ENCODE results near the gene PARL. TPM values are rescaled to one million over a fixed set of nuclear protein-coding genes. Genes with fewer than 3 reads are reported as not detected.

Gene PARL
- total RNA-seq, 3 donors from 2014 or later: 67.0 to 71.8 (median 68.9) TPM

DNA sequence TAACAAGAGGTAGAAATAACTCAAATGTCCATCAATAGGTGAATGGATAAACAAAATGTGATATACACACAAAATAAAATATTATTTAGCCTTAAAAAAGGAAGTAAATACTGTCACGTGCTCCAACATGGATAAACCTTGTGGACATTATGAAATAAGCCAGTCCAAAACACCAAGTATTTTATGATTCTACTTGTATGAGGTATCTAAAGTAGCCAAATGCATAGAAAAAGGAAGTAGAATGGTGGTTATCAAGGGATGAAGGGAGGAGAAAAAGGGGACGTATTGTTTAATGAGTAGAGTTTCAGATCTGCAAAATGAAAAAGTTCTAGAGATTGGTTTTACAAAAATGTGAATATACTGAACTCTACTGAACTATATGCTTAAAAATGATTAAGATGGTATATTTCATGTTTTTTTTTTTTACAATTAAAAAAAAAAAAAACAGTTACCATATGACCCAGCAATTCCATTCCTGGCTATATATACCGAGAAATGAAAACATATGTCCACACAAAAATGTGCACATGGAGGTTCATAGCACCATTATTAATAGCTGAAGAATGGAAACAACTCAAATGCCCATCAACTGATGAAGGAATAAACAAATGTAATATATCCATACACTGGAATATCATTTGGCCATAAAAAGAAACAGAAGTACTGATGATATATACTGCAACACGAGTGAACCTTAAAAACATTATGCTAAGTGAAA is 30.2 kb downstream of the PARL start:
- no peaks in the 10 kb centered on the region for H3K9me3 ChIP-seq
- H3K4me1 ChIP-seq (ENCODE audit: low read depth): no peaks in the 10 kb centered on the region
- intact Hi-C loops (cut with DNase I, micrococcal nuclease): no loop called here
- TF ChIP-seq CTCF (IDR thresholded peaks at IDR 0.05): no peak
- no peaks in the 10 kb centered on the region for H3K36me3 ChIP-seq (ENCODE audit: low read depth)
- DNase-seq (no peak), ATAC-seq (no peak)
- H3K4me3 ChIP-seq: no peak overlapping the region

DNA sequence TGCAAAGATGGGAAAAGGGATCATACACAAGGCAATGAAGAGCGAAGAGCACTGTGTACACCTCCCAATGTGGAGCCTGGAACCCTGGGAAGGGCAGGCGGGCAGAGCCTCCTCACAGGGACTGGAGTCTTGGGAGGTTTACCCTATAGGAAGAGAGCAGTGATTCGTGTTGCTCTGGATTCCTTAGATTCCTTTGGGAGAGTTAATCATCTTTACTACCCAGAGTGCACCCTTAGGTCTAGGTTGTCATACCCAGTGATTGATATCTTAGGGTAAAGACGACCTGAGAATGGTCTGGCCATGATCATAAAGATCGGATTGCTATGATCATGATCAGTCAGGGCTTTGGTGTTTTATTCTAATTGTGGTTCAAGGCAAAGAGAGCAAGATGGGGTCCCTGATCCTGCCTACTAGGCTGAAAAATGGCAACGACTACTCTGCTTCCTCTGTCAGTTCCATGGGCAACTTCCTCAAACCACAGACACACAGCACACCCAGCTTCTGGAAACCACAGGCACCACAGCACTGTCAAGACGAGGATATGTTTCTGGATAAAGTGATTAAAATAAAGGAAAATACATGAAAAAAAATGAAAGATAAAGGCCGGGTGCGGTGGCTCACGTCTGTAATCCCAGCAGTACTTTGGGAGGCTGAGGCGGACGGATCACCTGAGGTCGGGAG is 38.9 kb downstream of the PARL start:
- intact Hi-C loops (cut with DNase I, micrococcal nuclease): no loop called here

GRCh38 chr3:183845090-183845489 is 39.6 kb downstream of the PARL start:
- H3K4me3 ChIP-seq: no peak overlapping the region
- DNase-seq: no peak
- H3K9me3 ChIP-seq: no peaks in the 10 kb centered on the region
- intact Hi-C loops (cut with DNase I, micrococcal nuclease): no loop called here
- TF ChIP-seq CTCF (IDR thresholded peaks at IDR 0.05): no peak
- H3K36me3 ChIP-seq (ENCODE audit: low read depth): peaks cover 9% of the 10 kb centered on the region
- ATAC-seq: no peak
- H3K4me1 ChIP-seq (ENCODE audit: low read depth): no peaks in the 10 kb centered on the region

More for the DNA sequence above, 38.9 kb downstream of the PARL start:
- no peak for DNase-seq
- no peaks in the 10 kb centered on the region for H3K9me3 ChIP-seq
- TF ChIP-seq CTCF (IDR thresholded peaks at IDR 0.05): no peak
- no peak for ATAC-seq
- H3K4me1 ChIP-seq (ENCODE audit: low read depth): no peaks in the 10 kb centered on the region
- peaks cover 9% of the 10 kb centered on the region for H3K36me3 ChIP-seq (ENCODE audit: low read depth)
- no peak overlapping the region for H3K4me3 ChIP-seq

DNA sequence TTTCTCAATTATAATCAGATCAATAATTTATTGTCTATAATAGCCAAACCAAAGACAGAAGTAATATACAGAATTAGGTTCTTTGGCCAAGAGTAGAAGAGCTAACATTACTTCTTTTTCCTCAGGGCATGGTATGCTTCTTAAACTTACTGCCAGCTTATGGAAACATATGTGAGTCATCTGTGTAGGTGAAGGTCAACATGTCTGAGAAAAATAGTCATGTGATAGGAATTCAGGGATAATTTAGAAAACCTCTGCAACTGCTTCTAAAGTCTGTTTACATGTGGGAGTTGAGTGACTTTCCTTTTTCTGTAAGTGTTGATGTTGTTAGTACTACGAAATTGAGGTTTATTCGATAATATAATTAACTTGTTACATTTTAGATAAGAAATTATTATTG is 40.1 kb downstream of the PARL start:
- Histone ChIP-seq H3K4me3 (no peak overlapping the region), H3K9me3 (no peaks in the 10 kb centered on the region), H3K36me3 (ENCODE audit: low read depth) (peaks cover 9% of the 10 kb centered on the region), H3K4me1 (ENCODE audit: low read depth) (no peaks in the 10 kb centered on the region)
- DNase-seq (no peak), ATAC-seq (no peak)
- intact Hi-C loops (cut with DNase I, micrococcal nuclease): no loop called here
- TF ChIP-seq CTCF (IDR thresholded peaks at IDR 0.05): no peak

DNA sequence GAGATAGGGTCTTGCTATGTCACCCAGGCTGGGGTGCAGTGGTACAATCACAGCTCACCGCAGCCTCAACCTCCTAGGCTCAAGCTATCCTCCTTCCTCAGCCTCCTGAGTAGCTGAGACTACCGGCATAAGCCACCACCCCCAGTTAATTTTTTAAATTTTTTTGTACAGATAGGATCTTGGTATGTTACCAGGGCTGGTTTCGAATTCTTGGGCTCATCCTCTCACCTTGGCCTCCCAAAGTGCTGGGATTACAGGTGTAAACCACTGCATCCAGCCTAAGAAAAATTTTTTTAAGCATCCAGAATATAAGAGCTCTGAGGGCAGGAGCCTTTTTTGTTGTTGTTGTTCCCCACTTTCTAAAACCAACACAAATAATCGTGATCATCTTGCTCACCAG is 44.9 kb downstream of the PARL start:
- peaks cover 9% of the 10 kb centered on the region for H3K36me3 ChIP-seq (ENCODE audit: low read depth)
- intact Hi-C loops (cut with DNase I, micrococcal nuclease): no loop called here
- TF ChIP-seq CTCF (IDR thresholded peaks at IDR 0.05): no peak

More for the DNA sequence above, 44.9 kb downstream of the PARL start:
- Histone ChIP-seq H3K4me1 (ENCODE audit: low read depth) (no peaks in the 10 kb centered on the region), H3K4me3 (no peak overlapping the region), H3K9me3 (no peaks in the 10 kb centered on the region)
- DNase-seq (no peak), ATAC-seq (no peak)

All from mucosa of descending colon (tissue), 3 donors.